PFSK-1 (cell line): Measurements from ENCODE around the gene KARS1.

ENCODE experiments used
- FOXP2 ChIP-seq: optimal IDR thresholded peaks from 2 replicates; pipeline ENCODE3; 2011; ENCODE audit warnings: borderline replicate concordance, control low read depth, inconsistent platforms; ENCODE audit not compliant: insufficient read depth; ENCODE audit errors: extremely low read length, extremely low read depth
- POLR2AphosphoS5 ChIP-seq: IDR thresholded peaks from 2 replicates; pipeline ENCODE4 v1.6.1; 2012; ENCODE audit warnings: low read depth, mild to moderate bottlenecking, control low read depth, low read length, moderate library complexity
- SIN3A ChIP-seq: IDR thresholded peaks from 2 replicates; pipeline ENCODE4 v1.6.1; 2012; ENCODE audit warnings: mild to moderate bottlenecking, low read length, moderate library complexity, borderline replicate concordance; ENCODE audit not compliant: insufficient read depth
- TAF1 ChIP-seq: IDR thresholded peaks from 2 replicates; pipeline ENCODE4 v1.6.1; 2012; ENCODE audit warnings: low read length, control low read depth, borderline replicate concordance; ENCODE audit not compliant: insufficient read depth
- TF ChIP-seq, protein P1 (sequence below), 2 experiments: IDR thresholded peaks; 2 replicates each; pipeline versions ENCODE4 v1.6.1 to v1.8.0; 2011 to 2012; ENCODE audit warnings: low read depth in 2 of 2, low read length in 2 of 2, control low read depth in 1 of 2, inconsistent platforms in 1 of 2, mild to moderate bottlenecking in 1 of 2, moderate library complexity in 1 of 2; ENCODE audit not compliant: insufficient read depth in 1 of 2

The KARS1 gene

DNA sequence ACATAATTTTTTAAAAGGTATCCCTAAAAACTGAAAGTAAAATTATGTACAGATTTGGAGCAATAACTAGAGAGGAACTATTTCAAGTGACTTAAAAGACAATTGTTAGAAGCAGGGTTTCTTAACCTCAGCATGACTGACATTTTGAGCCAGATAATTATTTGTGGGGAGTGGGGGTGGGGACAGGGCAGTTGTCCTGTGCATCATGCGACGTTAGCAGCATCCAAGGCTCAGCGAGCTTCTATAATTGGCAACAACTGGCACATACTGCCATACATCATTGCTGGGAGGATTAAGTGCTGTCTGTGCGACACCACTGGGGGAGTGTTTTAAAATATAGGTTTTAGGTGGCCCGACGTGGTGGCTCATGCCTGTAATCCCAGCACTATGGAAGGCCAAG lies 54.2 kb downstream of the KARS1 start:
- TF ChIP-seq FOXP2 (no peak), SIN3A (no peak), TAF1 (no peak), POLR2AphosphoS5 (no peak)
- TF ChIP-seq, protein P1, sequence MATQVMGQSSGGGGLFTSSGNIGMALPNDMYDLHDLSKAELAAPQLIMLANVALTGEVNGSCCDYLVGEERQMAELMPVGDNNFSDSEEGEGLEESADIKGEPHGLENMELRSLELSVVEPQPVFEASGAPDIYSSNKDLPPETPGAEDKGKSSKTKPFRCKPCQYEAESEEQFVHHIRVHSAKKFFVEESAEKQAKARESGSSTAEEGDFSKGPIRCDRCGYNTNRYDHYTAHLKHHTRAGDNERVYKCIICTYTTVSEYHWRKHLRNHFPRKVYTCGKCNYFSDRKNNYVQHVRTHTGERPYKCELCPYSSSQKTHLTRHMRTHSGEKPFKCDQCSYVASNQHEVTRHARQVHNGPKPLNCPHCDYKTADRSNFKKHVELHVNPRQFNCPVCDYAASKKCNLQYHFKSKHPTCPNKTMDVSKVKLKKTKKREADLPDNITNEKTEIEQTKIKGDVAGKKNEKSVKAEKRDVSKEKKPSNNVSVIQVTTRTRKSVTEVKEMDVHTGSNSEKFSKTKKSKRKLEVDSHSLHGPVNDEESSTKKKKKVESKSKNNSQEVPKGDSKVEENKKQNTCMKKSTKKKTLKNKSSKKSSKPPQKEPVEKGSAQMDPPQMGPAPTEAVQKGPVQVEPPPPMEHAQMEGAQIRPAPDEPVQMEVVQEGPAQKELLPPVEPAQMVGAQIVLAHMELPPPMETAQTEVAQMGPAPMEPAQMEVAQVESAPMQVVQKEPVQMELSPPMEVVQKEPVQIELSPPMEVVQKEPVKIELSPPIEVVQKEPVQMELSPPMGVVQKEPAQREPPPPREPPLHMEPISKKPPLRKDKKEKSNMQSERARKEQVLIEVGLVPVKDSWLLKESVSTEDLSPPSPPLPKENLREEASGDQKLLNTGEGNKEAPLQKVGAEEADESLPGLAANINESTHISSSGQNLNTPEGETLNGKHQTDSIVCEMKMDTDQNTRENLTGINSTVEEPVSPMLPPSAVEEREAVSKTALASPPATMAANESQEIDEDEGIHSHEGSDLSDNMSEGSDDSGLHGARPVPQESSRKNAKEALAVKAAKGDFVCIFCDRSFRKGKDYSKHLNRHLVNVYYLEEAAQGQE (IDR thresholded peaks at IDR 0.05; ENCODE audit: insufficient read depth in 1 of 2, low read depth in 2 of 2, low read length in 2 of 2) = no peak

DNA sequence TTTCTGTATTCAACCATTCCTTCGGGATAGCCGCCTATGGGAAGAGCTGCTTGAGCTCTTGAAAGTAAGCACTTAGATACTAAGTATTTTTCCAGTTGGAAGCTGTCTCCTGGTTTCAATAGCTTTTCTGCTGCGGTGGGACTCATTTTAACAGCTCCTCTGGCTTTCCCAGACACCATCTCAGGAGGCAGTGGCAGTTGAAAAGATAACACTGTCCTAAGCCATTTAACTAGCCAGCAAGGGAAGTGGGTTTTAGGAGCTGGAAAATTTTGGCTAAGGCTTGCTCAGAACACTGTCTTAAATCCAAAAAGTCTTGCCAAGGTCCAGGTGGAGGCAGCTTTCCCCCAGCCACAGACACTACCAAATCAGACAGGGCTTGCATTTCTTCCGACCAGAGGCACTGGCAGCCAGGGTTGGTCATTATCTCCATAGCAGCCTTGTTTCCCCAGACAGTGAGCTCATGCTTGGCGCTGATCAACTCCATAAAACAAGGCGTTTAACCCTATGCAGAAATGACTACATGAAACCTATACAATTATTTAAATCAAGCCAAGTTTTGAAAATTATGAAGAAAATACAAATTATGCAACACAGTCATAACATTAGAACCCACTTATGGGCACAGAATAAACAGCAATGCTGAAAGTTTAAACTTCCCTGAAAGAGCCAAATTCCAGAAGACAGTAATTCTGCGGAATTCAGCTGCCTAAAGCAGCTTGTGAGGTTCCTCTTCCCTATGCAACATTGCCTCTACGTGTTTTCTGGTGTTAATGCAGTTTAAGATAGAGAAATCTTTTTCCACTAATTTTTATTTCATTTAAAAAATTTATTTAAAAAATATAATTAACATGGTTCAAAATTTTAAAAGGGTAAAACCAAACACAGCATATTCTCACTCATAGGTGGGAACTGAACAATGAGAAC lies 56.3 kb downstream of the KARS1 start:
- TF ChIP-seq, protein P1 (IDR thresholded peaks at IDR 0.05; ENCODE audit: insufficient read depth in 1 of 2, low read depth in 2 of 2, low read length in 2 of 2) = no peak
- TF ChIP-seq POLR2AphosphoS5 (no peak), FOXP2 (no peak), SIN3A (no peak), TAF1 (no peak)

DNA sequence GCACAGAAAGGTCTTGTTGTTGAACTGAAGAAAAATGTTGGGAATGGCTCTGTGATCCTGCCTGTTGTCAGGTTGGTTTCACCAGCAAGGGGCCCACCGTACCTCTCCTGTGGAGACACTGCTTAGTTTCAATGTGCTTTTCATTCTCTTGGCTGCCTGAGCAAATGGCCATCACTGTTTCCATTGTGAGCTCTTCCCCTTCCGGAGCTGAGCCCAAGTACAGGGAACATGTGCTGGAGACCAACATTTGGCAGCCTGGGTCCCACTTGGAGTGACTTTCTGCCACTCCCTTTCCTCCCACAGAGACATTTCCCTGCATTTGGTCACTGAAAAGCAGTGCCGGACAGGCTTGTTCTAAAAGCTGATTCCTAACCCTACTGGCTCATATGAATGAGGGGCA lies 58.2 kb downstream of the KARS1 start:
- no peak for TF ChIP-seq SIN3A
- no peak for TF ChIP-seq TAF1
- no peak for TF ChIP-seq FOXP2
- no peak for TF ChIP-seq POLR2AphosphoS5
- TF ChIP-seq, protein P1 (IDR thresholded peaks at IDR 0.05; ENCODE audit: insufficient read depth in 1 of 2, low read depth in 2 of 2, low read length in 2 of 2) = no peak

DNA sequence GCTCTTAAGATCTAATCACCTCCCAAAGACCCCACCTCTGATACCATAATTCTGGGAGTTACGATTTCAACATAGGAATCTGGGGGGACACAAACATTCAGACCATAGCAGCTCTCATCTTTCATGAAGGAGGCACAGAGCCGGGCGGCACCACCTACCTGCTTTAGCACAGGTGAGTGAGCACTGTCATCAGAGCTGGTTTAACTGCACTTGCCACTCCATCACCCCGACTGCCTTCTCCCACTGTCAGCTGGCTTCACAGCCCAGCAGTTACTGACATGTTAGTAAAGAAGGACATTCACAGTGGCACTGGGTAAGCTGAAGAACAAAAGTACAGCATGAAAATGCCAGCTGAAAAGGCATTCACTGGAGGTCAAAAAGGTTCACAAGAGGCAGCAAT lies 58.7 kb downstream of the KARS1 start:
- TF ChIP-seq FOXP2 (no peak), TAF1 (no peak), POLR2AphosphoS5 (no peak), SIN3A (no peak)
- TF ChIP-seq, protein P1 (IDR thresholded peaks at IDR 0.05; ENCODE audit: insufficient read depth in 1 of 2, low read depth in 2 of 2, low read length in 2 of 2) = no peak
